Activated naive CD4-positive, alpha-beta T cell treated with anti-CD3 and anti-CD28 coated beads, Interleukin-2, amount 50 U/mL, for 16 hours (primary cell): ENCODE results near the gene LCK.
"Not testable (repeated sequence)": the region's sequence is repeated elsewhere in the genome, so short reads cannot be mapped to it uniquely, and the experiment has no call there.

Experiments
- DNase-seq: peaks from one replicate; pipeline ENCODE4 v3.0.0-alpha.2; 2020

The LCK gene

GRCh38 chr1:32274646-32275340 lies 23.7 kb downstream of the LCK start:
- DNase-seq, result no peak

GRCh38 chr1:32275424-32275823 lies 24.4 kb downstream of the LCK start:
- DNase-seq, result no peak

- no peak for DNase-seq
Measured at GRCh38 chr1:32276032-32276782, 25.1 kb downstream of the LCK start.

GRCh38 chr1:32284777-32285176 lies 33.7 kb downstream of the LCK start:
- DNase-seq, result not testable (repeated sequence)

- no peak for DNase-seq
Measured at GRCh38 chr1:32285658-32286057, 34.6 kb downstream of the LCK start.

GRCh38 chr1:32286763-32287162 lies 35.7 kb downstream of the LCK start:
- no peak for DNase-seq

- no peak for DNase-seq
Measured at GRCh38 chr1:32289256-32289655, 38.2 kb downstream of the LCK start.

- DNase-seq, result no peak
Measured at GRCh38 chr1:32291145-32291707, 40.2 kb downstream of the LCK start.

GRCh38 chr1:32291708-32292538 lies 40.9 kb downstream of the LCK start, which contains the start of gene HDAC1:
HDAC1 (plus strand) TSS chr1:32292083; CDS start chr1:32292170, 87 bp downstream.
- peak; percentile 97 for DNase-seq

GRCh38 chr1:32298211-32298610 lies 47.1 kb downstream of the LCK start:
- DNase-seq, result not testable (repeated sequence)

GRCh38 chr1:32299327-32299726 lies 48.3 kb downstream of the LCK start:
- DNase-seq, result no peak

- no peak for DNase-seq
Measured at GRCh38 chr1:32303358-32303757, 52.3 kb downstream of the LCK start.

GRCh38 chr1:32303997-32304622 lies 53.0 kb downstream of the LCK start:
- DNase-seq, result no peak

- no peak for DNase-seq
Measured at GRCh38 chr1:32305310-32305709, 54.2 kb downstream of the LCK start.

GRCh38 chr1:32307324-32307723 lies 56.3 kb downstream of the LCK start:
- DNase-seq, result no peak

- DNase-seq, result no peak
Measured at GRCh38 chr1:32309960-32310359, 58.9 kb downstream of the LCK start.

GRCh38 chr1:32311709-32312393 lies 60.8 kb downstream of the LCK start:
- no peak for DNase-seq

GRCh38 chr1:32316903-32317277 lies 65.8 kb downstream of the LCK start:
- no peak for DNase-seq

- no peak for DNase-seq
Measured at GRCh38 chr1:32318127-32318869, 67.2 kb downstream of the LCK start.

GRCh38 chr1:32321712-32322291 lies 70.7 kb downstream of the LCK start:
- no peak for DNase-seq

GRCh38 chr1:32327204-32327603 lies 76.1 kb downstream of the LCK start:
- DNase-seq, result no peak
